C1 segment of cervical spinal cord (tissue), 14 donors: Measurements from ENCODE around the gene PHLPP2.
A peak's percentile ranks its signal among the peaks of the same experiment; 100 is the strongest.

Experiments
- DNase-seq, 14 donors: peaks; one replicate each; lab custom pipeline; 2025; lab: John Stamatoyannopoulos, UW

Gene PHLPP2

GRCh38 chr16:71724320-71724751, at the start of gene PHLPP2:
PHLPP2 (minus strand) TSS chr16:71724701; CDS start chr16:71714795, 9,906 bp downstream.
- no peak for DNase-seq

- DNase-seq = no peak
Observed at GRCh38 chr16:71771571-71771970, 47.1 kb upstream of the PHLPP2 start.

- no peak for DNase-seq
Observed at GRCh38 chr16:71769222-71769621, 44.7 kb upstream of the PHLPP2 start.

- no peak for DNase-seq
Observed at GRCh38 chr16:71767060-71767900, 42.8 kb upstream of the PHLPP2 start.

GRCh38 chr16:71762186-71762585, 37.7 kb upstream of the PHLPP2 start:
- DNase-seq = no peak

GRCh38 chr16:71761097-71761496, 36.6 kb upstream of the PHLPP2 start:
- no peak for DNase-seq

- no peak for DNase-seq
Observed at GRCh38 chr16:71758293-71758760, 33.8 kb upstream of the PHLPP2 start.

- no peak for DNase-seq
Observed at GRCh38 chr16:71754652-71755051, 30.2 kb upstream of the PHLPP2 start.

- no peak for DNase-seq
Observed at GRCh38 chr16:71754108-71754507, 29.6 kb upstream of the PHLPP2 start.

GRCh38 chr16:71748226-71748625, 23.7 kb upstream of the PHLPP2 start:
- DNase-seq = no peak

GRCh38 chr16:71746442-71747046, 22.0 kb upstream of the PHLPP2 start:
- peak in 1 of 14 donors; percentile 2 for DNase-seq

- no peak for DNase-seq
Observed at GRCh38 chr16:71738855-71739254, 14.4 kb upstream of the PHLPP2 start.

- DNase-seq = no peak
Observed at GRCh38 chr16:71737501-71737900, 13.0 kb upstream of the PHLPP2 start.

- DNase-seq = no peak
Observed at GRCh38 chr16:71734511-71734910, 10.0 kb upstream of the PHLPP2 start.

GRCh38 chr16:71732587-71732986, 8.1 kb upstream of the PHLPP2 start:
- DNase-seq = no peak

GRCh38 chr16:71727551-71728324, 3.2 kb upstream of the PHLPP2 start:
- DNase-seq = no peak

- peak in 1 of 14 donors; percentile 3 for DNase-seq
Observed at GRCh38 chr16:71726476-71727315, 2.2 kb upstream of the PHLPP2 start.

GRCh38 chr16:71723537-71724319, 773 bp downstream of the PHLPP2 start:
- peak in 13 of 14 donors; percentile 28 to 86 (median 66) for DNase-seq

- DNase-seq = peak in 12 of 14 donors; percentile 22 to 73 (median 53)
Observed at GRCh38 chr16:71722801-71723536, 1.5 kb downstream of the PHLPP2 start.
